H1 (cell line): Measurements from ENCODE around the gene LCE1E. TPM values are rescaled to one million over a fixed set of nuclear protein-coding genes. Genes with fewer than 3 reads are reported as not detected.

Experiments used
- CBX5 ChIP-seq: fragments of 300-800, 300-1000 bp; sonication (generic); IDR thresholded peaks from 2 replicates; pipeline ENCODE4 v1.7.1; 2016; ENCODE audit warnings: antibody characterized with exemption, low read length, low read depth
- CTBP2 ChIP-seq: IDR thresholded peaks from 2 replicates; pipeline ENCODE4 v1.7.0; 2011; ENCODE audit warnings: borderline replicate concordance, mild to moderate bottlenecking, moderate library complexity, mixed read lengths, low read length; ENCODE audit not compliant: insufficient read depth, insufficient read length
- GTF2F1 ChIP-seq: IDR thresholded peaks from 2 replicates; pipeline ENCODE4 v1.6.1; 2012; ENCODE audit warnings: low read depth, low read length, improper control_type of control experiment, borderline replicate concordance
- KDM4A ChIP-seq: IDR thresholded peaks from one replicate; pipeline ENCODE4 v1.7.1; 2012; ENCODE audit warnings: low read depth, mild to moderate bottlenecking, moderate library complexity, low read length, inconsistent platforms; ENCODE audit not compliant: severe bottlenecking
- NRF1 ChIP-seq: IDR thresholded peaks from 2 replicates; pipeline ENCODE4 v1.6.1; 2011; ENCODE audit warnings: mild to moderate bottlenecking, low read depth, low read length, improper control_type of control experiment
- POU5F1 ChIP-seq: IDR thresholded peaks from 2 replicates; pipeline ENCODE4 v1.6.1; 2011; ENCODE audit warnings: low read depth, mild to moderate bottlenecking, low read length, moderate library complexity
- RAD21 ChIP-seq, 2 experiments: IDR thresholded peaks in 1 of 2; conservative IDR thresholded peaks in 1 of 2; 2 replicates each; pipeline ENCODE4 v1.6.1; 2011; ENCODE audit warnings: low read depth in 2 of 2, low read length in 2 of 2, improper control_type of control experiment in 1 of 2, inconsistent platforms in 1 of 2, mild to moderate bottlenecking in 1 of 2, moderate library complexity in 1 of 2
- RNF2 ChIP-seq: fragments of 200-900, 300-1000 bp; sonication (generic); IDR thresholded peaks from 2 replicates; pipeline ENCODE4 v1.7.1; 2016; ENCODE audit warnings: borderline replicate concordance, low read depth, mild to moderate bottlenecking, antibody characterized with exemption, low read length; ENCODE audit not compliant: poor library complexity, severe bottlenecking; ENCODE audit errors: missing control alignments
- YY1 ChIP-seq: IDR thresholded peaks from 2 replicates; pipeline ENCODE4 v1.6.1; 2011; ENCODE audit warnings: low read depth, mild to moderate bottlenecking, low read length
- polyA plus RNA-seq, 7 experiments: library from polyadenylated mRNA; depleted of rRNA in 3 of 7; stranded (reverse) in 5 of 7; unstranded in 2 of 7; fragments of >200 nt in 5 of 7; fragments of 200-250 nt in 2 of 7; gene quantifications; 1 replicate in 5 of 7; 2 replicates in 1 of 7; 4 replicates in 1 of 7; pipeline versions ENCODE4 v1.2.1 to v1.2.3, GENCODE V29; 2011 to 2013; ENCODE audit warnings: missing spikeins in 2 of 7, mixed read lengths in 2 of 7
- total RNA-seq: library from RNA; stranded (reverse); fragmentation: NEBNext Ultra II Directional; extraction: Animal tissue kit (Norgen Biotek cat#: 25700); gene quantifications from 2 replicates; pipeline ENCODE4 v1.2.1, GENCODE V29; 2021
- TF ChIP-seq, protein P1 (sequence below): fragments of 300-600 bp; sonication (generic); IDR thresholded peaks from 2 replicates; pipeline ENCODE4 v1.7.1; 2012; ENCODE audit warnings: low read length, moderate library complexity, mild to moderate bottlenecking, inconsistent platforms; ENCODE audit not compliant: insufficient replicate concordance
- TF ChIP-seq, protein P2 (sequence below): IDR thresholded peaks from 2 replicates; pipeline ENCODE4 v1.6.1; 2012; ENCODE audit warnings: inconsistent platforms

LCE1E gene
- total and polyA plus RNA-seq, 2 of the 8 experiments (the other 6 are each of a cell fraction or from before 2014, with no cell fraction given), result not detected

DNA sequence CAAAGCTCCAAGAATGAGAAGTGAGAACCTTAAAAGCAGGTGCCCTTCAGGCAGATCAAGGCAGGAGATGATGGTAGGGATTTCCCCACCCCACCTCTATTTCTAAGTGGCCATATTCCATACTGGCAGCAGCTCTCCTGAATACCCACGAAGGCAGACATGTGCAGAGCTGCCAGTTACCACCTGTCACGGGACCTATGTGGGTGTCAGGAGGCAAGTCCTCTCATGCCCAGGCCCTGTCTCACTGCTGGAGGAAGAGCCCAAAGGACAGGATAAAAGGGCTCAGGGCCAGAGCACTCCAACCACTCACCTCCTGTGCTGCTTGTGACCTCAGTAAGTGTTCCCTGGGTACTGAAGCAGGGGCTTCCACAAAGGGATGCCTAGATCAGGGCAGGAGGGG, 25.0 kb downstream of the LCE1E start (continued):
- TF ChIP-seq, protein P1, sequence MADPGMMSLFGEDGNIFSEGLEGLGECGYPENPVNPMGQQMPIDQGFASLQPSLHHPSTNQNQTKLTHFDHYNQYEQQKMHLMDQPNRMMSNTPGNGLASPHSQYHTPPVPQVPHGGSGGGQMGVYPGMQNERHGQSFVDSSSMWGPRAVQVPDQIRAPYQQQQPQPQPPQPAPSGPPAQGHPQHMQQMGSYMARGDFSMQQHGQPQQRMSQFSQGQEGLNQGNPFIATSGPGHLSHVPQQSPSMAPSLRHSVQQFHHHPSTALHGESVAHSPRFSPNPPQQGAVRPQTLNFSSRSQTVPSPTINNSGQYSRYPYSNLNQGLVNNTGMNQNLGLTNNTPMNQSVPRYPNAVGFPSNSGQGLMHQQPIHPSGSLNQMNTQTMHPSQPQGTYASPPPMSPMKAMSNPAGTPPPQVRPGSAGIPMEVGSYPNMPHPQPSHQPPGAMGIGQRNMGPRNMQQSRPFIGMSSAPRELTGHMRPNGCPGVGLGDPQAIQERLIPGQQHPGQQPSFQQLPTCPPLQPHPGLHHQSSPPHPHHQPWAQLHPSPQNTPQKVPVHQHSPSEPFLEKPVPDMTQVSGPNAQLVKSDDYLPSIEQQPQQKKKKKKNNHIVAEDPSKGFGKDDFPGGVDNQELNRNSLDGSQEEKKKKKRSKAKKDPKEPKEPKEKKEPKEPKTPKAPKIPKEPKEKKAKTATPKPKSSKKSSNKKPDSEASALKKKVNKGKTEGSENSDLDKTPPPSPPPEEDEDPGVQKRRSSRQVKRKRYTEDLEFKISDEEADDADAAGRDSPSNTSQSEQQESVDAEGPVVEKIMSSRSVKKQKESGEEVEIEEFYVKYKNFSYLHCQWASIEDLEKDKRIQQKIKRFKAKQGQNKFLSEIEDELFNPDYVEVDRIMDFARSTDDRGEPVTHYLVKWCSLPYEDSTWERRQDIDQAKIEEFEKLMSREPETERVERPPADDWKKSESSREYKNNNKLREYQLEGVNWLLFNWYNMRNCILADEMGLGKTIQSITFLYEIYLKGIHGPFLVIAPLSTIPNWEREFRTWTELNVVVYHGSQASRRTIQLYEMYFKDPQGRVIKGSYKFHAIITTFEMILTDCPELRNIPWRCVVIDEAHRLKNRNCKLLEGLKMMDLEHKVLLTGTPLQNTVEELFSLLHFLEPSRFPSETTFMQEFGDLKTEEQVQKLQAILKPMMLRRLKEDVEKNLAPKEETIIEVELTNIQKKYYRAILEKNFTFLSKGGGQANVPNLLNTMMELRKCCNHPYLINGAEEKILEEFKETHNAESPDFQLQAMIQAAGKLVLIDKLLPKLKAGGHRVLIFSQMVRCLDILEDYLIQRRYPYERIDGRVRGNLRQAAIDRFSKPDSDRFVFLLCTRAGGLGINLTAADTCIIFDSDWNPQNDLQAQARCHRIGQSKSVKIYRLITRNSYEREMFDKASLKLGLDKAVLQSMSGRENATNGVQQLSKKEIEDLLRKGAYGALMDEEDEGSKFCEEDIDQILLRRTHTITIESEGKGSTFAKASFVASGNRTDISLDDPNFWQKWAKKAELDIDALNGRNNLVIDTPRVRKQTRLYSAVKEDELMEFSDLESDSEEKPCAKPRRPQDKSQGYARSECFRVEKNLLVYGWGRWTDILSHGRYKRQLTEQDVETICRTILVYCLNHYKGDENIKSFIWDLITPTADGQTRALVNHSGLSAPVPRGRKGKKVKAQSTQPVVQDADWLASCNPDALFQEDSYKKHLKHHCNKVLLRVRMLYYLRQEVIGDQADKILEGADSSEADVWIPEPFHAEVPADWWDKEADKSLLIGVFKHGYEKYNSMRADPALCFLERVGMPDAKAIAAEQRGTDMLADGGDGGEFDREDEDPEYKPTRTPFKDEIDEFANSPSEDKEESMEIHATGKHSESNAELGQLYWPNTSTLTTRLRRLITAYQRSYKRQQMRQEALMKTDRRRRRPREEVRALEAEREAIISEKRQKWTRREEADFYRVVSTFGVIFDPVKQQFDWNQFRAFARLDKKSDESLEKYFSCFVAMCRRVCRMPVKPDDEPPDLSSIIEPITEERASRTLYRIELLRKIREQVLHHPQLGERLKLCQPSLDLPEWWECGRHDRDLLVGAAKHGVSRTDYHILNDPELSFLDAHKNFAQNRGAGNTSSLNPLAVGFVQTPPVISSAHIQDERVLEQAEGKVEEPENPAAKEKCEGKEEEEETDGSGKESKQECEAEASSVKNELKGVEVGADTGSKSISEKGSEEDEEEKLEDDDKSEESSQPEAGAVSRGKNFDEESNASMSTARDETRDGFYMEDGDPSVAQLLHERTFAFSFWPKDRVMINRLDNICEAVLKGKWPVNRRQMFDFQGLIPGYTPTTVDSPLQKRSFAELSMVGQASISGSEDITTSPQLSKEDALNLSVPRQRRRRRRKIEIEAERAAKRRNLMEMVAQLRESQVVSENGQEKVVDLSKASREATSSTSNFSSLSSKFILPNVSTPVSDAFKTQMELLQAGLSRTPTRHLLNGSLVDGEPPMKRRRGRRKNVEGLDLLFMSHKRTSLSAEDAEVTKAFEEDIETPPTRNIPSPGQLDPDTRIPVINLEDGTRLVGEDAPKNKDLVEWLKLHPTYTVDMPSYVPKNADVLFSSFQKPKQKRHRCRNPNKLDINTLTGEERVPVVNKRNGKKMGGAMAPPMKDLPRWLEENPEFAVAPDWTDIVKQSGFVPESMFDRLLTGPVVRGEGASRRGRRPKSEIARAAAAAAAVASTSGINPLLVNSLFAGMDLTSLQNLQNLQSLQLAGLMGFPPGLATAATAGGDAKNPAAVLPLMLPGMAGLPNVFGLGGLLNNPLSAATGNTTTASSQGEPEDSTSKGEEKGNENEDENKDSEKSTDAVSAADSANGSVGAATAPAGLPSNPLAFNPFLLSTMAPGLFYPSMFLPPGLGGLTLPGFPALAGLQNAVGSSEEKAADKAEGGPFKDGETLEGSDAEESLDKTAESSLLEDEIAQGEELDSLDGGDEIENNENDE, result no peak
- TF ChIP-seq POU5F1, result no peak
- no peak for TF ChIP-seq RNF2
- TF ChIP-seq YY1, result no peak
- no peak for TF ChIP-seq NRF1
- no peak for TF ChIP-seq GTF2F1
- TF ChIP-seq, protein P2, sequence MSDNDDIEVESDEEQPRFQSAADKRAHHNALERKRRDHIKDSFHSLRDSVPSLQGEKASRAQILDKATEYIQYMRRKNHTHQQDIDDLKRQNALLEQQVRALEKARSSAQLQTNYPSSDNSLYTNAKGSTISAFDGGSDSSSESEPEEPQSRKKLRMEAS, result no peak
- TF ChIP-seq CBX5, result no peak
- no peak for TF ChIP-seq CTBP2
- TF ChIP-seq RAD21 (IDR thresholded peaks at IDR 0.05 in 1 of 2, conservative IDR thresholded peaks at IDR 0.05 in 1 of 2; ENCODE audit: low read depth in 2 of 2, low read length in 2 of 2), result no peak
- TF ChIP-seq KDM4A, result no peak
